ENCODE measurements around the gene UQCC3.

Gene UQCC3

GRCh38 chr11:62645946-62646824, 25.3 kb upstream of the UQCC3 start, which contains the start of gene GANAB:
Gene GANAB, minus strand, starts transcription at chr11:62646613. Its CDS starts 14 bp downstream, at chr11:62646599.
- peak within 1 kb of the TSS; percentile 64 for H3K4me2 ChIP-seq (ENCODE audit: low read depth, low read length, poor library complexity, severe bottlenecking)
- H3F3A ChIP-seq (ENCODE audit: low read depth): no peaks in the 10 kb centered on the region
- H3K36me3 ChIP-seq (ENCODE audit: insufficient read depth, low read length): peaks cover 4% of the 10 kb centered on the region; the same call in 1 of the 2 replicates
- H3K79me2 ChIP-seq (ENCODE audit: insufficient read depth, low read length): peaks cover 57% of the 10 kb centered on the region
- peak within 1 kb of the TSS; percentile 94 for H3K9ac ChIP-seq (ENCODE audit: low read depth, low read length, poor library complexity, severe bottlenecking)
- H3K9me2 ChIP-seq (replicated peaks; ENCODE audit: low read depth, low read length): no peaks in the 10 kb centered on the region
- peak within 1 kb of the TSS; percentile 51 for H2AFZ ChIP-seq (ENCODE audit: low read length)
- no peak for TF ChIP-seq EZH2phosphoT487 (IDR thresholded peaks at IDR 0.05; ENCODE audit: borderline replicate concordance)
- no peak for TF ChIP-seq CTCF (conservative IDR thresholded peaks at IDR 0.05; ENCODE audit: low read length)
- peak within 1 kb of the TSS; percentile 86 for H3K4me3 ChIP-seq (ENCODE audit: low read length, poor library complexity, severe bottlenecking)
- peaks cover 14% of the 10 kb centered on the region for H3K4me1 ChIP-seq (ENCODE audit: insufficient read depth, low read length, poor library complexity, severe bottlenecking)
- no peaks in the 10 kb centered on the region for H3K27me3 ChIP-seq (ENCODE audit: insufficient read depth, low read length, poor library complexity, severe bottlenecking)
- H4K20me1 ChIP-seq (ENCODE audit: insufficient read depth, low read length, poor library complexity, severe bottlenecking): peaks cover 23% of the 10 kb centered on the region
- H3K9me3 ChIP-seq (ENCODE audit: insufficient read depth, low read depth, low read length): no peaks in the 10 kb centered on the region

- peaks cover 16% of the 10 kb centered on the region for H3K4me1 ChIP-seq (ENCODE audit: insufficient read depth, low read length, poor library complexity, severe bottlenecking)
- peak overlapping the region; percentile 94 for H3K9ac ChIP-seq (ENCODE audit: low read depth, low read length, poor library complexity, severe bottlenecking)
- H3F3A ChIP-seq (ENCODE audit: low read depth): no peaks in the 10 kb centered on the region
- peaks cover 23% of the 10 kb centered on the region for H4K20me1 ChIP-seq (ENCODE audit: insufficient read depth, low read length, poor library complexity, severe bottlenecking)
- H3K36me3 ChIP-seq (ENCODE audit: insufficient read depth, low read length): peaks cover 4% of the 10 kb centered on the region; the same call in 1 of the 2 replicates
- peaks cover 58% of the 10 kb centered on the region for H3K79me2 ChIP-seq (ENCODE audit: insufficient read depth, low read length)
- H3K4me3 ChIP-seq (ENCODE audit: low read length, poor library complexity, severe bottlenecking): peak overlapping the region; percentile 86
- H3K4me2 ChIP-seq (ENCODE audit: low read depth, low read length, poor library complexity, severe bottlenecking): peak overlapping the region; percentile 64
- no peaks in the 10 kb centered on the region for H3K27me3 ChIP-seq (ENCODE audit: insufficient read depth, low read length, poor library complexity, severe bottlenecking)
- no peak for TF ChIP-seq CTCF (conservative IDR thresholded peaks at IDR 0.05; ENCODE audit: low read length)
- TF ChIP-seq EZH2phosphoT487 (IDR thresholded peaks at IDR 0.05; ENCODE audit: borderline replicate concordance): no peak
- no peaks in the 10 kb centered on the region for H3K9me2 ChIP-seq (replicated peaks; ENCODE audit: low read depth, low read length)
- H3K9me3 ChIP-seq (ENCODE audit: insufficient read depth, low read depth, low read length): no peaks in the 10 kb centered on the region
- no peak overlapping the region for H2AFZ ChIP-seq (ENCODE audit: low read length)
Measured at GRCh38 chr11:62646825-62647608, 24.5 kb upstream of the UQCC3 start.

- Histone ChIP-seq H3K9me2 (replicated peaks; ENCODE audit: low read depth, low read length) (no peaks in the 10 kb centered on the region), H3F3A (ENCODE audit: low read depth) (no peaks in the 10 kb centered on the region), H3K27me3 (ENCODE audit: insufficient read depth, low read length, poor library complexity, severe bottlenecking) (no peaks in the 10 kb centered on the region), H3K4me2 (ENCODE audit: low read depth, low read length, poor library complexity, severe bottlenecking) (no peak overlapping the region), H3K9ac (ENCODE audit: low read depth, low read length, poor library complexity, severe bottlenecking) (no peak overlapping the region), H3K36me3 (ENCODE audit: insufficient read depth, low read length) (peaks cover 4% of the 10 kb centered on the region; the same call in 1 of the 2 replicates), H3K4me3 (ENCODE audit: low read length, poor library complexity, severe bottlenecking) (no peak overlapping the region), H4K20me1 (ENCODE audit: insufficient read depth, low read length, poor library complexity, severe bottlenecking) (peaks cover 23% of the 10 kb centered on the region), H3K4me1 (ENCODE audit: insufficient read depth, low read length, poor library complexity, severe bottlenecking) (peaks cover 22% of the 10 kb centered on the region), H2AFZ (ENCODE audit: low read length) (no peak overlapping the region), H3K79me2 (ENCODE audit: insufficient read depth, low read length) (peaks cover 58% of the 10 kb centered on the region), H3K9me3 (ENCODE audit: insufficient read depth, low read depth, low read length) (no peaks in the 10 kb centered on the region)
- TF ChIP-seq EZH2phosphoT487 (IDR thresholded peaks at IDR 0.05; ENCODE audit: borderline replicate concordance) (no peak), CTCF (conservative IDR thresholded peaks at IDR 0.05; ENCODE audit: low read length) (no peak)
Measured at GRCh38 chr11:62647609-62648005, 23.9 kb upstream of the UQCC3 start.

Measured in Loucy (cell line).